Suprapubic skin (tissue), 4 donors: ENCODE results near the gene PELI2.

ENCODE experiments used
- EP300 ChIP-seq: sonication (generic); formaldehyde crosslinking; IDR thresholded peaks from one replicate; pipeline ENCODE4 v1.6.1; 2017; ENCODE audit warnings: antibody characterized with exemption
- POLR2A ChIP-seq, 2 donors: fragments of 450-650 bp; IDR thresholded peaks; one replicate each; pipeline ENCODE4 v1.6.1; 2017; ENCODE audit warnings: antibody characterized with exemption in 2 of 2, mild to moderate bottlenecking in 2 of 2, moderate library complexity in 2 of 2
- POLR2AphosphoS5 ChIP-seq, 3 donors: sonication (generic); formaldehyde crosslinking; IDR thresholded peaks; one replicate each; pipeline ENCODE4 v1.6.1; 2017; ENCODE audit warnings: antibody characterized with exemption in 3 of 3
- TF ChIP-seq, protein P1 (sequence below), 2 donors: fragments of 200-600 bp in 1 of 2; fragments of 450-650 bp in 1 of 2; sonication (generic) in 1 of 2; IDR thresholded peaks; one replicate each; pipeline ENCODE4 v1.5.1; 2016 to 2019; ENCODE audit warnings: antibody characterized with exemption in 2 of 2, mild to moderate bottlenecking in 1 of 2, moderate library complexity in 1 of 2

DNA sequence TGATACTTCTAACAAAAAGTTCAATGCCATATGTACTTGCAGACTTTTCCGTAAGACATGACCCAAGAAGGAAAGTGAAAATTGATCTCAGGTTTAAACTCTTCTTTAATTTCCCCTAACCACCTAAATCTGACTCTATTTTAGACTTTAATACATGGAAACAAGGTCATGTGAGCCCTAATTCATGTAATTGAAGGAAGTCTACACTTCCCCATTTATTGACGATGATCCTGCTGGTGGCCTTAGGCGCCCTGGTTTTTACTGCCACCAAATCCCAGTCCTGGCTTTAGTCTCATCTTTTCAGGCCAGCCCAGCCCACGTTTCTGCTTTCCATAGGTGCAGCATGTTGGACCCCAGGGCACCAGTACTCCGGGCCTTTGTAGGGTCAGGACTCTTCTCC is 157.9 kb downstream of the PELI2 start:
- TF ChIP-seq POLR2A (IDR thresholded peaks at IDR 0.05) (no peak), EP300 (no peak), POLR2AphosphoS5 (IDR thresholded peaks at IDR 0.05) (no peak)
- TF ChIP-seq, protein P1, sequence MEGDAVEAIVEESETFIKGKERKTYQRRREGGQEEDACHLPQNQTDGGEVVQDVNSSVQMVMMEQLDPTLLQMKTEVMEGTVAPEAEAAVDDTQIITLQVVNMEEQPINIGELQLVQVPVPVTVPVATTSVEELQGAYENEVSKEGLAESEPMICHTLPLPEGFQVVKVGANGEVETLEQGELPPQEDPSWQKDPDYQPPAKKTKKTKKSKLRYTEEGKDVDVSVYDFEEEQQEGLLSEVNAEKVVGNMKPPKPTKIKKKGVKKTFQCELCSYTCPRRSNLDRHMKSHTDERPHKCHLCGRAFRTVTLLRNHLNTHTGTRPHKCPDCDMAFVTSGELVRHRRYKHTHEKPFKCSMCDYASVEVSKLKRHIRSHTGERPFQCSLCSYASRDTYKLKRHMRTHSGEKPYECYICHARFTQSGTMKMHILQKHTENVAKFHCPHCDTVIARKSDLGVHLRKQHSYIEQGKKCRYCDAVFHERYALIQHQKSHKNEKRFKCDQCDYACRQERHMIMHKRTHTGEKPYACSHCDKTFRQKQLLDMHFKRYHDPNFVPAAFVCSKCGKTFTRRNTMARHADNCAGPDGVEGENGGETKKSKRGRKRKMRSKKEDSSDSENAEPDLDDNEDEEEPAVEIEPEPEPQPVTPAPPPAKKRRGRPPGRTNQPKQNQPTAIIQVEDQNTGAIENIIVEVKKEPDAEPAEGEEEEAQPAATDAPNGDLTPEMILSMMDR (IDR thresholded peaks at IDR 0.05), result no peak
